Subcutaneous adipose tissue (tissue), 4 donors: ENCODE results near the gene HOOK2. TPM values are rescaled to one million over a fixed set of nuclear protein-coding genes. Genes with fewer than 3 reads are reported as not detected.

Experiments
- CTCF ChIP-seq: fragments of 450-650 bp; IDR thresholded peaks from one replicate; pipeline ENCODE4 v1.5.1; 2016; ENCODE audit warnings: low read depth, mild to moderate bottlenecking, control low read depth, antibody characterized with exemption, moderate library complexity
- total RNA-seq, 4 donors: library from RNA; depleted of rRNA; stranded (reverse); fragments of >200 nt; gene quantifications; one replicate each; pipeline ENCODE4 v1.1.0, GENCODE V29; 2016

HOOK2 gene
- total RNA-seq, 4 donors from 2014 or later = 17.1 to 290 (median 36.9) TPM

- no peak for TF ChIP-seq CTCF
Observed at GRCh38 chr19:12752056-12752781, 23.1 kb downstream of the HOOK2 start.

- no peak for TF ChIP-seq CTCF
Observed at GRCh38 chr19:12751635-12752034, 23.7 kb downstream of the HOOK2 start, which contains the start of gene BEST2. Gene BEST2, plus strand, starts transcription at chr19:12751791. Its CDS starts 802 bp downstream, at chr19:12752593.

DNA sequence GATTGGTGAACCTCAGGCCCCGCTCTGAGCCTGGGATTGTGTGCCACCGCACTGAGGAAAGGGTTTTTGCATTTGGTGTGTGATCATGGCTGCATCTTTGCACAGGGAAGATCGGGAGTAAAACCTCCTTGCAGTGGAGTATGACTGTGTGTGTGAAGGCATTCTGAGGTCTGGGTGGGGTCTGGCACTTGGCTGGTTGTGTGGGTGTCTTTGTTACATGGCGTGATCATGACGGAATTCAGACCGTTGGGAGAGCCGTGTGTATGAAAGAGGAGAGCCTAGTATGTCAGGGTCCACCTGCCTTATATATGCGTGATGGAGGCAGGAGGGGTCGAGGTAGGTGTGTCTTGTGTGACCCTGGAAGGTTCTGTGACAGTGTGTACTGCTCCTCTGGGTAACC, 24.5 kb downstream of the HOOK2 start:
- TF ChIP-seq CTCF = no peak

DNA sequence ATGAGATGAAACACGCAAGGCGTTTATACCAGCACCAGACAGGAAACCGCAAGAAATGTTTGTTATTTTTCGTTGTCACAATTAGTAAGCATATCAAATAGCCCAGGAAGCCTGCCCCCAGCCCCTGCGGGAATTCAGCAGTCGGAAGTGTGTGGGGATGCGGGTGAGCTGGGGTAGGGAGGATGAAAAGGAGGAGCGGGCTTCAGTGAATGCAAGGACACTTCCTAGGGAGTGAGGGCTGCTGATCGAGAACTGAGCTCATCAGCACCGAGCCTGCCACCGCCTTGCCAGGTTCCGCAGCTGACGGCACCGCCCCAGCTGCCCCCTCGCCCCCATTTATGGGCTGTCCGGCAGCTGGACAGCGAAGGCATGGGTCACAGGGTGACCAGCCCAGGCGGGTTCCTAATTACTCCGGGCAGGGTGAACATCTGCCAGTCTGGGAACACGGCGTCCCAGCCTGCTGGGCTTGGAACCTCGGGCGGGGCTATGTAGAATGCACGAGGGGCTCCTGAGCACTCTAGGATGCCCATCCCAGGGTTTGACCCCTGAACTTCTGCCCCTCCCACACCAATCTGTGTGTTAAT, 25.3 kb downstream of the HOOK2 start:
- no peak for TF ChIP-seq CTCF

GRCh38 chr19:12748489-12748888, 26.9 kb downstream of the HOOK2 start:
- TF ChIP-seq CTCF = no peak

- no peak for TF ChIP-seq CTCF
Observed at GRCh38 chr19:12745166-12745897, 30.0 kb downstream of the HOOK2 start.

DNA sequence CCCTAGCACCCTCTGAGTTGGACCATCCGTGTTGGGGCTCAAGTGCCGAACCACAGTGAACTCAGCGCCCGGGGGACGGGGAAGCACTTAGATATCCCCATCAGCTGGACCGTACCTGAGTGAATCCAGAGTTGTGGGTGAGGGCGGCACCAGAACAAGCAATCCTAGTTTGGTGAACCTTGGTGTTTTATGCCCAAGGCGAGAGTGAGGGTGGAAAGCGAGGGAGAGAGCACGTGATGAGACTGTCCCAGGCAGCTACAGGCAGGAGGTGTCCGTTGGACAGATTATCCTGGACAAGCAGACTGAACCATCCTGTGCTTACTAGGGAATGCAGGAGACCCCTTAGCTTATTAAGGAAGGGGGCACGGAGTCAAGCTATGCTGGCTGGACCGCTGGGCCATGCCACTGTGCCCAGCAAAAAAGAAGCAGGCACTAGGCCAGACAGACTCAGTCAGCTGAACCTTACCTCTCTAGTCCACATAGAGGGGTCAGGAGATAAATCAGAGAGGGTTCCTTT, 37.5 kb downstream of the HOOK2 start:
- no peak for TF ChIP-seq CTCF
